GM23338 (cell line): ENCODE measurements around the gene SPACA7.

Experiments used
- ETS1 ChIP-seq: IDR thresholded peaks from 2 replicates; pipeline ENCODE4 v1.6.1; 2016; ENCODE audit warnings: antibody characterized with exemption
- EZH2 ChIP-seq: fragments of 200-600 bp; sonication (generic); IDR thresholded peaks from one replicate; pipeline ENCODE4 v1.8.0; 2017; ENCODE audit warnings: antibody characterized with exemption, mild to moderate bottlenecking, low read depth; ENCODE audit not compliant: unreplicated experiment
- EZH2phosphoT487 ChIP-seq: fragments of 200-600 bp; sonication (generic); IDR thresholded peaks from one replicate; pipeline ENCODE4 v1.8.1; 2018; ENCODE audit warnings: antibody characterized with exemption; ENCODE audit not compliant: unreplicated experiment
- POLR2AphosphoS5 ChIP-seq: IDR thresholded peaks from 2 replicates; pipeline ENCODE4 v1.6.1; 2016; ENCODE audit warnings: antibody characterized with exemption, low read depth
- REST ChIP-seq: IDR thresholded peaks from one replicate; pipeline ENCODE4 v1.6.1; 2018; ENCODE audit warnings: antibody characterized with exemption; ENCODE audit not compliant: unreplicated experiment
- ZNF114 ChIP-seq: fragments of 250-450 bp; sonication (Bioruptor Pico); IDR thresholded peaks from 2 replicates; pipeline ENCODE4 v1.5.0; 2020; ENCODE audit warnings: mild to moderate bottlenecking, moderate library complexity
- TF ChIP-seq, protein P1 (sequence below), 2 experiments: fragments of 200-600 bp in 1 of 2; sonication (generic) in 1 of 2; conservative IDR thresholded peaks; 2 replicates each; pipeline versions ENCODE4 v1.5.1 to v1.6.1; 2016 to 2017; ENCODE audit warnings: antibody characterized with exemption in 2 of 2, low read depth in 2 of 2, mild to moderate bottlenecking in 2 of 2, moderate library complexity in 1 of 2

DNA sequence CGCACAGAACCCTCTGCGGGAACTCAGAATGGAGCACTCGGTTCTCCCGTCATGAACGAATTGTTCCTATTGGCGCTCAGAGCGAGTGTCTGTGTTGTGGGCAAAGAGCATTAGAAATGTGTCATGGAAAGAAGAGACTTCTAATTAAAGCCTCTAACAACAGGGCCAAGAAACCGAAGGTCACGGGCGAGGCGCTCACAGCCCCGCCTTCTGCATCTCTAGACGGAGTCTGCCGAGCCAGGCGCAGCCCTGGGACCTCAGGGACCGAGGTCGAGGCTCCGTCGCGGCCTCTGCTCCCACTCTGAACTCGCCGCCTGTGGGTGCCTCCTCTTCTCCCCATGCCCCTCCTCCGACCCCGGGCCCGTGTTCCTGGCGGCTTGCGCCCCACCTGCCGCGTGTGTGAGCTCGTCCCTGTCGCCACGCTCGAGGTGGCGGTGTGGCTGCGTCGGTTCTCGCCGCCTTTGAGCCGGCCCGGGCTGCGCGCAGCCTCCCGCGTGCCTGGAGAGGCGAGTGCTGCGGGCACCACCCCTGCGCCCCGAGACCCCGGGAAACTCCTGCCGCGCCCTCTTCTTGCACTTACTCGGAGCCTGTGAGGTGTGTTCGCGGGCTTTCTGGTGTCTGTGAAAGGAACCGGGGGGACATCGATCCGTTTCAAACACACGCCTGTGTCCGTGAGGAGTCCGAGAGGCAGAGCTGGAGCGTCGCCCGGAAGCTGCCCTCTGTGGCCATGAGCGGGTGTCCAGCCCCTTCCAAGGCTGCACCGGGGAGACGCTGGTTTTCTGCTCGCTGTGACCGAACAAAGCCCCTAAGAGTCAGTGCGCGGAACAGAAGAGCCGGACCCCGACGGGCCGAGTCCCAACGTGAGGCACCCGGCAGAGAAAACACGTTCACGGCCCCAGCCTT lies 45.4 kb upstream of the SPACA7 start:
- no peak for TF ChIP-seq POLR2AphosphoS5
- TF ChIP-seq, protein P1, sequence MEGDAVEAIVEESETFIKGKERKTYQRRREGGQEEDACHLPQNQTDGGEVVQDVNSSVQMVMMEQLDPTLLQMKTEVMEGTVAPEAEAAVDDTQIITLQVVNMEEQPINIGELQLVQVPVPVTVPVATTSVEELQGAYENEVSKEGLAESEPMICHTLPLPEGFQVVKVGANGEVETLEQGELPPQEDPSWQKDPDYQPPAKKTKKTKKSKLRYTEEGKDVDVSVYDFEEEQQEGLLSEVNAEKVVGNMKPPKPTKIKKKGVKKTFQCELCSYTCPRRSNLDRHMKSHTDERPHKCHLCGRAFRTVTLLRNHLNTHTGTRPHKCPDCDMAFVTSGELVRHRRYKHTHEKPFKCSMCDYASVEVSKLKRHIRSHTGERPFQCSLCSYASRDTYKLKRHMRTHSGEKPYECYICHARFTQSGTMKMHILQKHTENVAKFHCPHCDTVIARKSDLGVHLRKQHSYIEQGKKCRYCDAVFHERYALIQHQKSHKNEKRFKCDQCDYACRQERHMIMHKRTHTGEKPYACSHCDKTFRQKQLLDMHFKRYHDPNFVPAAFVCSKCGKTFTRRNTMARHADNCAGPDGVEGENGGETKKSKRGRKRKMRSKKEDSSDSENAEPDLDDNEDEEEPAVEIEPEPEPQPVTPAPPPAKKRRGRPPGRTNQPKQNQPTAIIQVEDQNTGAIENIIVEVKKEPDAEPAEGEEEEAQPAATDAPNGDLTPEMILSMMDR (conservative IDR thresholded peaks at IDR 0.05; ENCODE audit: low read depth in 2 of 2), result no peak
- TF ChIP-seq EZH2phosphoT487, result no peak
- no peak for TF ChIP-seq EZH2
- no peak for TF ChIP-seq ETS1
- TF ChIP-seq REST, result no peak
- TF ChIP-seq ZNF114 (CRISPR knock-in tag), result no peak
